ENCODE measurements around the gene STUM. TPM values are rescaled to one million over a fixed set of nuclear protein-coding genes. Genes with fewer than 3 reads are reported as not detected.

The STUM gene, protein sequence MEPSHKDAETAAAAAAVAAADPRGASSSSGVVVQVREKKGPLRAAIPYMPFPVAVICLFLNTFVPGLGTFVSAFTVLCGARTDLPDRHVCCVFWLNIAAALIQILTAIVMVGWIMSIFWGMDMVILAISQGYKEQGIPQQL
- total RNA-seq: not detected in 2 replicates

DNA sequence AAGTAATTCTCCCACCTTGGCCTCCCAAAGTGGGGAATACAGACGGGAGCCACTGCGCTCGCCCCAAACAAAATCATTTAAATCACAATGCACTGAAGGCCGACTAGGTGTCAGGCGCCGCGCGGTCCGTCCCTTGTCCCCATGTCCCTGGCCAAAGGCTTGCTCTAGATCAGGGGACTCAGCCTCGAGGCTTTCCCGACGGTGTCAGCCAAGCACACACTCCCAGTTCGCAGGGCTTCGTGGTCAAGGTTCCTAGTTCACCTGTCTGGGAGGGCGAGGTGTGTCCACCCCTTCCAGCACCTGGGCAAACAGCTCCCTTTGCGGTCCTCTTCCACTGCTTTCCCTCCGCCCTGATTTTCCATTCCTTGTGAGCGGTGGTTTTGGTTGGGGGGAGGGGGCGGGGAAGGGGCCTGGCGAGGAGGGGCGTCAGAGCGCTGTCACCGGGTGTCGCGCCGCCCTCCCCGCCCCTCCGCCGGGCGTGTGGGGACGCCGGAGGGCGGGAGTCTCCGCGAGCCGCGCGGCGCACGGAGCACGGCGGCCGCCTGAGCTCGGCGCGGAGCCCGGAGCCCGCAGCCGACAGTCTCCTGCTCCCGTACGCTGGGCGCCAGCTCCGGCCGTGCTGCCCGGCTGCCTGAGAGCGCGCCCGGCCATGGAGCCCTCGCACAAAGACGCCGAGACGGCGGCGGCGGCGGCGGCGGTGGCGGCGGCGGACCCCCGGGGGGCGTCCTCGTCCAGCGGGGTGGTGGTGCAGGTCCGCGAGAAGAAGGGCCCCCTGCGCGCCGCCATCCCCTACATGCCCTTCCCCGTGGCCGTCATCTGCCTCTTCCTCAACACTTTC lies at the start of gene STUM:
Gene STUM (plus strand): TSS at position 509 of the 838 bp plus-strand sequence. CDS start 141 bp downstream, at position 650.

Other genes with a start within 250 kb of the STUM start
- gene LIN9, start 239.6 kb upstream of the STUM start, total RNA-seq: 1.8 and 5.0 TPM in 2 replicates
- 51.7 and 109 TPM in 2 replicates for gene PARP1, start 140.7 kb upstream of the STUM start, total RNA-seq
- 2.7 and 3.2 TPM in 2 replicates for gene ITPKB, start 190.5 kb downstream of the STUM start, total RNA-seq

Measured in smooth muscle cell of the umbilical artery (primary cell).